ENCODE results near the gene LRFN4. TPM values are rescaled to one million over a fixed set of nuclear protein-coding genes. Genes with fewer than 3 reads are reported as not detected.

Gene LRFN4
- polyA plus RNA-seq, 12 donors = 13.1 to 30.6 (median 15.4) TPM; not detected in 1

Other genes with a start within 250 kb of the LRFN4 start
- 10 to 100 TPM in 11 of 12 donors, not detected in 1; 32.3 to 55.3 (median 37.4) TPM for gene RBM14, start 240.4 kb upstream of the LRFN4 start, polyA plus RNA-seq (ENCODE audit: insufficient read length in 12 of 12)
- 100 to 1,000 TPM in 11 of 12 donors, not detected in 1; 107 to 161 (median 147) TPM for gene RBM4, start 218.4 kb upstream of the LRFN4 start, polyA plus RNA-seq (ENCODE audit: insufficient read length in 12 of 12)
- 10 to 100 TPM in 11 of 12 donors, not detected in 1; 29.2 to 54.5 (median 34.5) TPM for gene RBM4B, start 179.2 kb upstream of the LRFN4 start, polyA plus RNA-seq (ENCODE audit: insufficient read length in 12 of 12)
- gene SPTBN2, start 127.8 kb upstream of the LRFN4 start, polyA plus RNA-seq (ENCODE audit: insufficient read length in 12 of 12) = 10 to 100 TPM in 10 of 12 donors, 1 to 10 TPM in 1, not detected in 1; 8.5 to 33.9 (median 14.9) TPM
- 10 to 100 TPM in 11 of 12 donors, not detected in 1; 11.2 to 29.3 (median 12.6) TPM for gene RCE1, start 13.6 kb upstream of the LRFN4 start, polyA plus RNA-seq (ENCODE audit: insufficient read length in 12 of 12)
- gene PC, start 101.3 kb downstream of the LRFN4 start, polyA plus RNA-seq (ENCODE audit: insufficient read length in 12 of 12) = 10 to 100 TPM in 10 of 12 donors, 1 to 10 TPM in 1, not detected in 1; 5.3 to 22.8 (median 15.5) TPM
- gene C11orf86, start 118.2 kb downstream of the LRFN4 start, polyA plus RNA-seq (ENCODE audit: insufficient read length in 12 of 12) = not detected
- gene SYT12, start 166.1 kb downstream of the LRFN4 start, polyA plus RNA-seq (ENCODE audit: insufficient read length in 12 of 12) = under 1 TPM in 9 of 12 donors, not detected in 3; 0.04 to 0.27 (median 0.08) TPM
- gene RHOD, start 199.8 kb downstream of the LRFN4 start, polyA plus RNA-seq (ENCODE audit: insufficient read length in 12 of 12) = 10 to 100 TPM in 9 of 12 donors, 1 to 10 TPM in 2, not detected in 1; 7.4 to 20.7 (median 11.6) TPM

Measured in muscle of arm (tissue), 12 donors.